ENCODE data around the gene RGCC. TPM values are rescaled to one million over a fixed set of nuclear protein-coding genes. Genes with fewer than 3 reads are reported as not detected.

Gene RGCC
- polyA plus RNA-seq, 1 donor from 2014 or later = not detected

DNA sequence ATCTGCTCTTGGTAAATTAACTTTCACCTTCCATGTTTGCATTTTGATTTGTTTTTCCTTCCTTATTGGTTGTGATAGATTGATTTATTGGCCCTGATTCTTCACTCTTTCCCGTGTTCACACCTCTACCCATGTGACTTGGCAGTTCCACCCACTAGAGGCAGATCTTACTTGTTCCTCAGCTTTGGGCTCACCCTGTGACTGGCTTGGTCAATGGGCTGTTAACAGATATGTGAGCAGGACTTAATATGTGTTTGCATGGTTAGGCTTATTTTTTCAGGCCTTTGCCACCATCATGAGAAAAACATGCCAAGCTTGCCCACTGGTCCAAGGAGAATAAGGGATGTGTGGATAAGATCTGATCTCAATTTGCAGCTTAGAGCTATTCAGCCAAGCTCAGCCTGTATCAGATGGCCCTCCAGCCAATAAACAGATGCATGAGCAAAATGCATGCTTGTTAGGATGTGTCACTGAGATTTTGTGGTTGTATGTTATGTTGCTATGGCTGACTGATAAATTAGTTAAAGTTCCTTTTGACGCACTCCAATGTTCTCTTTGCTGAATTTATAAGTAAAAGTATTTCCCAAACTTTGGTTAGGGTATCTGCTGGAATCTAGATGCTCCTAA is 48.0 kb downstream of the RGCC start:
- Histone ChIP-seq H3K4me3 (ENCODE audit: low read length) (no peak overlapping the region), H3K36me3 (ENCODE audit: insufficient read depth, low read length) (no peaks in the 10 kb centered on the region), H3F3A (ENCODE audit: insufficient read depth, low read length, poor library complexity, severe bottlenecking) (no peaks in the 10 kb centered on the region), H3K27ac (ENCODE audit: low read length) (no peak overlapping the region), H4K20me1 (ENCODE audit: insufficient read depth) (no peaks in the 10 kb centered on the region), H3K79me2 (replicated peaks; ENCODE audit: insufficient read depth, low read length) (no peaks in the 10 kb centered on the region), H3K9me2 (ENCODE audit: insufficient read depth, low read length) (no peaks in the 10 kb centered on the region), H3K9ac (ENCODE audit: low read length) (no peak overlapping the region), H2AFZ (ENCODE audit: low read depth, low read length) (no peak overlapping the region), H3K4me2 (ENCODE audit: low read length) (no peak overlapping the region), H3K27me3 (ENCODE audit: insufficient read depth, low read depth, low read length) (no peaks in the 10 kb centered on the region), H3K9me3 (ENCODE audit: low read length) (no peaks in the 10 kb centered on the region)
- TF ChIP-seq TAF1 (IDR thresholded peaks at IDR 0.05; ENCODE audit: low read depth) (no peak), SMC3 (conservative IDR thresholded peaks at IDR 0.05; ENCODE audit: poor library complexity) (no peak), EZH2 (IDR thresholded peaks at IDR 0.05; ENCODE audit: borderline replicate concordance, insufficient read depth, low read length, poor library complexity, severe bottlenecking) (no peak), MXI1 (conservative IDR thresholded peaks at IDR 0.05; ENCODE audit: poor library complexity, severe bottlenecking) (no peak), CTCF (IDR thresholded peaks at IDR 0.05; ENCODE audit: poor library complexity, severe bottlenecking) (no peak), POLR2AphosphoS5 (IDR thresholded peaks at IDR 0.05) (no peak), EP300 (conservative IDR thresholded peaks at IDR 0.05; ENCODE audit: poor library complexity, severe bottlenecking) (no peak), RAD21 (conservative IDR thresholded peaks at IDR 0.05) (no peak)
- TF ChIP-seq, protein P1, sequence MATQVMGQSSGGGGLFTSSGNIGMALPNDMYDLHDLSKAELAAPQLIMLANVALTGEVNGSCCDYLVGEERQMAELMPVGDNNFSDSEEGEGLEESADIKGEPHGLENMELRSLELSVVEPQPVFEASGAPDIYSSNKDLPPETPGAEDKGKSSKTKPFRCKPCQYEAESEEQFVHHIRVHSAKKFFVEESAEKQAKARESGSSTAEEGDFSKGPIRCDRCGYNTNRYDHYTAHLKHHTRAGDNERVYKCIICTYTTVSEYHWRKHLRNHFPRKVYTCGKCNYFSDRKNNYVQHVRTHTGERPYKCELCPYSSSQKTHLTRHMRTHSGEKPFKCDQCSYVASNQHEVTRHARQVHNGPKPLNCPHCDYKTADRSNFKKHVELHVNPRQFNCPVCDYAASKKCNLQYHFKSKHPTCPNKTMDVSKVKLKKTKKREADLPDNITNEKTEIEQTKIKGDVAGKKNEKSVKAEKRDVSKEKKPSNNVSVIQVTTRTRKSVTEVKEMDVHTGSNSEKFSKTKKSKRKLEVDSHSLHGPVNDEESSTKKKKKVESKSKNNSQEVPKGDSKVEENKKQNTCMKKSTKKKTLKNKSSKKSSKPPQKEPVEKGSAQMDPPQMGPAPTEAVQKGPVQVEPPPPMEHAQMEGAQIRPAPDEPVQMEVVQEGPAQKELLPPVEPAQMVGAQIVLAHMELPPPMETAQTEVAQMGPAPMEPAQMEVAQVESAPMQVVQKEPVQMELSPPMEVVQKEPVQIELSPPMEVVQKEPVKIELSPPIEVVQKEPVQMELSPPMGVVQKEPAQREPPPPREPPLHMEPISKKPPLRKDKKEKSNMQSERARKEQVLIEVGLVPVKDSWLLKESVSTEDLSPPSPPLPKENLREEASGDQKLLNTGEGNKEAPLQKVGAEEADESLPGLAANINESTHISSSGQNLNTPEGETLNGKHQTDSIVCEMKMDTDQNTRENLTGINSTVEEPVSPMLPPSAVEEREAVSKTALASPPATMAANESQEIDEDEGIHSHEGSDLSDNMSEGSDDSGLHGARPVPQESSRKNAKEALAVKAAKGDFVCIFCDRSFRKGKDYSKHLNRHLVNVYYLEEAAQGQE (IDR thresholded peaks at IDR 0.05; ENCODE audit: borderline replicate concordance) = no peak

GRCh38 chr13:41506312-41506711 is 49.0 kb downstream of the RGCC start:
- TF ChIP-seq CTCF (IDR thresholded peaks at IDR 0.05; ENCODE audit: poor library complexity, severe bottlenecking) = no peak
- no peak overlapping the region for H3K4me3 ChIP-seq (ENCODE audit: low read length)
- no peak overlapping the region for H3K4me2 ChIP-seq (ENCODE audit: low read length)
- no peaks in the 10 kb centered on the region for H3K36me3 ChIP-seq (ENCODE audit: insufficient read depth, low read length)
- H3K9me3 ChIP-seq (ENCODE audit: low read length) = no peaks in the 10 kb centered on the region
- no peak overlapping the region for H3K9ac ChIP-seq (ENCODE audit: low read length)
- H3F3A ChIP-seq (ENCODE audit: insufficient read depth, low read length, poor library complexity, severe bottlenecking) = no peaks in the 10 kb centered on the region
- no peaks in the 10 kb centered on the region for H4K20me1 ChIP-seq (ENCODE audit: insufficient read depth)
- H3K27ac ChIP-seq (ENCODE audit: low read length) = no peak overlapping the region
- H3K79me2 ChIP-seq (replicated peaks; ENCODE audit: insufficient read depth, low read length) = no peaks in the 10 kb centered on the region
- H3K9me2 ChIP-seq (ENCODE audit: insufficient read depth, low read length) = no peaks in the 10 kb centered on the region
- H2AFZ ChIP-seq (ENCODE audit: low read depth, low read length) = no peak overlapping the region
- no peaks in the 10 kb centered on the region for H3K27me3 ChIP-seq (ENCODE audit: insufficient read depth, low read depth, low read length)
